Measurements from ENCODE around the gene TTLL7. TPM values are rescaled to one million over a fixed set of nuclear protein-coding genes. Genes with fewer than 3 reads are reported as not detected.
A peak's percentile ranks its signal among the peaks of the same experiment; 100 is the strongest.

TTLL7 gene
- polyA plus RNA-seq, 1 donor: 6.3 TPM

GRCh38 chr1:83864991-83865390, 133.9 kb downstream of the TTLL7 start:
- no peak for DNase-seq

GRCh38 chr1:83860490-83861221, 138.3 kb downstream of the TTLL7 start:
- DNase-seq: peak; percentile 71

DNA sequence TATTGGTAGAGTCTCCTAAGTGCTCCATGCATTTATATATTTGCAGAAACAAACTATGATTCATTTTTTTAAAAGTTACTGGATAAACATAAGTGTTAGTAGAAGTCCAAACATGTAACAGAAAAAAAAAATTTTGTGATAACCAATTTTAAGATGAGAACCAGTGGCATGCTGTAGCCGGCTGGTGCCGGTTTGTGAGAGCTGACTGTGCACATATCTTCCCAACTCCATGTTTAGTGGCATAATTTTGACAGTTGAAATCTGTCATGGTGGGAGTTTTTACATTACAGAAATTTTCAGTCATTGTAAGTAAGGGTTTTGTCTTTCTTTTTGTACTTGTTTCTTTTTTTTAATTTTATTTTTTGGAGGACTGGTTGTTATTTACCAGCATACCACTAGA, 141.2 kb downstream of the TTLL7 start:
- DNase-seq: no peak

DNA sequence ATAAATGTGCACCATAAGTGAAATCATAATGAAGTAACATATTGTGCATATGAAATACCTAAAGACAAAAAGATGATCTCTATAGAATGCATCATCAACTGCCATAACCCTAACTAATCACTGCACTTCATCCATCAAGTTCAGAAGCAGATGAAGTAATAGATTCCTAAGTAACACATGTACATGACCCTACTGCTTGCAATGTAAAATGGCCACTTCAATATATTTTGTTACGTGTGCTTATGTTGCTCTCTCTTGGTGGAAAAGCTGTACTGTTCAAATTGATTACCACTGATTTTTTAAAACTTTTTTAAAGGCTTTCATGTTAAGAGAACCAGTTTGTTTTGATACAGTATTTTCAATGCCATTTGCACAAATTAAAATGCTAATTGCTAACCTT, 141.8 kb downstream of the TTLL7 start:
- peak; percentile 32 for DNase-seq

DNA sequence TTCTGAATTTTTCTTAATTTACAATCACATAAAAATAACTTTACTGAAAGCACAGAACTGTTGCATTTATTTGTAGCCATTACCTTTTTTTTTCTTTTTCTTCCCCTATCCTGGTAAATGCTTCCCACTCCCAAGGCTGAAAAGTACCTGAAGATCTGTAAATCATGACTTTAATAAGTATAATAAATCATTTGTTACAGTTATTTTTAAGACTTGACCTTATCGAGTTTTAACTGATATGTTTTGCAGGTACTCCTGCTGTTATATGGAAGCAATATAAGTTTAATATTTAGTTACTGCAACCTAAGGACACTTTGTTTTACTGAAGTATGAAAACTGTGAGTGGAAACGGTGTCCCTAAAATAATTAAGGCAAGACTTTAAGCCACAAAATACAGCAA, 142.6 kb downstream of the TTLL7 start:
- no peak for DNase-seq

DNA sequence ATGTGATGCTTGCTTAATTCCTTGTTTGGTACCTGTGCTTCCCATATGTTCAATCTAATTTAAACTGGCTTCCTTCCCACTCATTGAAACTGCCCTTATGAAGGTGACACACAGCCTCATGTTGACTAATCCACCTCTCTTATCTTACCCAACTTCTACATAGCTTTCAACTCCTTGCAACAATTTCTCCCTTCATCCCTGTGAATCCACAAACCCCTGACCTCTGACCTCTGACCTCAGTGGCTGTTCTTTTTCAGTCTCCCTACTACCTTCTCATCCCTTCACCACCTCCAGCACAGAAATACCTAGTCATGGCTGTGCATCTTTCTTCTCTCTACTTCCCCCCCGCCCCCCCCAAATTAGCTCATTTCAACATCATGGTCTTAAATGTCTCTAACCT, 144.5 kb downstream of the TTLL7 start:
- no peak for DNase-seq

- no peak for DNase-seq
Measured at GRCh38 chr1:83850834-83851233, 148.1 kb downstream of the TTLL7 start.

- no peak for DNase-seq
Measured at GRCh38 chr1:83849191-83850061, 149.5 kb downstream of the TTLL7 start.

DNA sequence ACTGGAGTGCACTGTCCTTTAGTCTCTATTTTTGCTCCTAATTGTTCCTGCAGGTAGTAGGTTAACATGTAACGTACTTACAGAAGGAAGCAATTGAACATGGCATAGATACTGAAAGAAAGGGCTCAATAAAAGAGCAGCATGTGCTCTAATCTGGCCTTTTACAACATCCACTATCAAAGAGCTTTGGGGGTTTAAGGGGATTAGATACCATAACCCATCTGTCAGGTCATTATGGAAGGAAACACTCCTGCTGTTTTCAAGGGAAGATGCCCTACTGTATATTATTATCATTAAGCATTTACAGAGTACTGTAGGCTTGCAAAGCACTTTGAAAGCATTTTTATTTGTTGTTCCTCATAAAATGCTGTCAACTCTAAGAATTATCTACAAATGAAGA, 152.8 kb downstream of the TTLL7 start:
- no peak for DNase-seq

DNA sequence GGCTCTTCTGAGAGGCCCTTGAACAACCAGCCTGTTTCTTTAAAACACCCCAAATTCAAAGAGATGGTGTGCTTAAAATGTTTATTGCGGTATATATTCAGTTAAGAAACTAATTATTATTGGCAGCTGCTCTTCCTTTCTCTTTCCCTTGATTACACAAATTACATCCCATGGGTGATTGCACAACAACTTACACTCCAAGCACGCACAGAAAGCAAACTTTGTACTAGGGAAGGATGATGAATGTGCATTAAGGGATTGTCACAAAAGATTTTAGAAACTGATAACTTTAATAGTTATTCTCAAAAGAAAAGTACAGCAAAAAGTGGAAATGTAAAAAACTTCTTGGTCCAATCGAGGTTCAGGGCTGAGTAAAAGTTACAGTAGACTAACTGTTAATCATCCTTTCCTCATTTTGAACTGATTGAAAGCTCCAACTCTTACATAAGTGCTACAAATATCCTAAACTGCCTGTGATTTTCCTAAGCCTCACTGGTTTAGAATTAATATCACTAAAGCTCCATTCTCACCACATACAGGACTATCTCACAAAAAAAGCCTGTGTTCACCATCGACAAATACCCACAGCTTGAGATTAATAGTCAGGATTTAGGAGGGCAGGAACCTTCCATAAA, 153.4 kb downstream of the TTLL7 start:
- DNase-seq: no peak

DNA sequence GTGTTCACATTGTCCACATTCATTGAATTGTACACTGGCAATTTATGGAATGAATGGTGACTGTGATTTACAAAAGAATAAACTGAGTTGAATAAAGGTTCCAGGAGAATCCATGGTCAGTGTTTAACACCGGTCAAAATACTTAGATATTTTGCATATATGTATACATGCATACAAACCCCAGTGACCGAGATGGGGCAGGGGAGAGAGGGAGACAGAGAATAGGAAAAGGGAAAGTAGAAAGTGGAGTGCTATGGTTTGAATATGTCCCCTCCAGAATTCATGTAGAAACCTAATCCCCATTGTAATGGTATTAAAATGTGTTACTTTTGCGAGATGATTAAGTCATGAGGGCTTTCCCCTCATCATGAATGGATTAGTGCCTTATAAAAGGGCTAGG, 154.4 kb downstream of the TTLL7 start:
- DNase-seq: no peak

GRCh38 chr1:83839566-83840173, 159.3 kb downstream of the TTLL7 start:
- DNase-seq: no peak

DNA sequence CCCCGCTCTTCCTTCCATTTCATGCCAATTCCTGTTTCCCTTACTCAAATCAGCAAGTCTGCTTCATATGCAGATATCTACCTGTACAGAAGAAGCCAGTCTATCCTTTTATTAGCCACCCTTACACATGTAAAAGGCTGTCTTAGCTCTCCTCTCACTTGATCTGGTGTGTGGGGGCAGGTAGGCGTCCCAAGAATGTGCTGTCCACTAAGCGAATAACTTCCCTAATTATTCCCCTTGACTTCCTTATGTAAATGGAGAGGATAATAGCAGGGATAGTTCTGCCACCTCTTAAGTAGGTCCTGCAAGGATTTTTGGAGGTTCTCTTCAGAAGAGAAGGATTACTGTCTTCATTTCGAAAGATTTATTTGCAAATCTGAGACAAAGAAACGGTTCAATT, 160.4 kb downstream of the TTLL7 start:
- DNase-seq: no peak

- no peak for DNase-seq
Measured at GRCh38 chr1:83836543-83836942, 162.4 kb downstream of the TTLL7 start.

GRCh38 chr1:83834621-83835264, 164.2 kb downstream of the TTLL7 start:
- DNase-seq: no peak

GRCh38 chr1:83832194-83832593, 166.7 kb downstream of the TTLL7 start:
- DNase-seq: no peak

DNA sequence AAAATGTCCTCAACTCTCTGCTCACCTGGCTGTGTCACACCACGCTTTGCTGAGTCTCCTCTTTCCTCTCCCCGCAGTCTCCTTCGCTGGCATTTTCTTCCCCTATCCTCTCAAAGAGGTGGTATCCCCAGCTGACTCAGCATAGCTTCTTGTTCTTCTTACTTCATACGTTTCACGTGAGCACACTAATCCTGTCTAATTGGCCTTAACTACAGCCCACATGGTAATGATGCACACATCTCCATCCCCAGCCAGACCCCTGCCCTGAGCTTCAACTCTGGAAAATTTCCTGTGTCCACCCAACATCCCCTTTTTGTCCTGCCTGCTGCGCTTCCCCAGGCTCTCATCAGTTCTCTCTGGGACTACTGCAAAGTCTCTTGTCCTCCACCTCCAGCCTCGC, 169.8 kb downstream of the TTLL7 start:
- DNase-seq: no peak

GRCh38 chr1:83828456-83828855, 170.5 kb downstream of the TTLL7 start:
- DNase-seq: no peak

GRCh38 chr1:83827741-83828140, 171.2 kb downstream of the TTLL7 start:
- no peak for DNase-seq

DNA sequence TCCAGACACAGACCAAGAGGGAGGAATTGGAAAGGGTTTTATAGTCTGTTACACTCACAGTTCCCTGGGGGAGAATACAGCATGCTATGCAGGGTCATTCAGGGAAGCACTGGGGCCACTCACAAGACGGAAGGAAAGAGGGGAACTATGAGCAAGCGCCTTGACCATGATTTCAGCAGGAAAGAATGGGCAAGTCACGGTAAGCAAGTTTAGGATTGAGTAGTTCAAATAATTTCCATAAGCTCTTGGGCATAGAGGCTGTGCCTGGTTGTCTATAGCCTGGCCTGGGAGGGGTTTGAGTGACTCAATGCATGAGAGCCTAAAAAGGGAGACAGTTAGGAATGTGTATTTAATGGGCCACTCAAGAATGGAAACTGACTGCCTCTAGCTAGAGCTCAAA, 176.7 kb downstream of the TTLL7 start:
- no peak for DNase-seq

DNA sequence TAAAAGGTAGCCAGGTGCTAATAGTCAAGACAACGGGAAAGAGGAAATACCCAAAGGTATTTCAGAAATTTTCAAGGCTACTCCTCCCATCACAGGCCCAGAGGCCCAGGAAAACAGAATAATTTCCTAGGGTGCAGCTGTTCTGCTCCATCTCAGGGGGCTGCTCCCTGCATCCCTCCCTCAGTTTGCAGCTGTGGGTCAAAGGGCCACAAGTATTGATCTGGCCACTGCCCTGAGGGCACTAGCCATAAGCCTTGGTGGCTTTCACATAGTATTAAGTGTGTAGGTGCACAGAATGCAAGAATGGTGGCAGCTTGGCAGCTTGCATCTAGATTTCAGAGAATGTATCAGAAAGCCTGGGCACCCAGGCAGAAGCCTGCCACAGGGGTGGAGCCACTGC, 179.5 kb downstream of the TTLL7 start:
- DNase-seq: no peak

GRCh38 chr1:83818916-83819315, 180.0 kb downstream of the TTLL7 start:
- no peak for DNase-seq
